OCI-LY7 (cell line): ENCODE results near the gene PPP2R3B.
"Not testable (repeated sequence)": the region's sequence is repeated elsewhere in the genome, so short reads cannot be mapped to it uniquely, and the experiment has no call there.

Experiments
- EZH2phosphoT487 ChIP-seq: fragments of 200-600 bp; sonication (generic); IDR thresholded peaks from 2 replicates; pipeline ENCODE4 v1.6.1; 2018; ENCODE audit warnings: low read depth, borderline replicate concordance, mild to moderate bottlenecking, mixed run types, antibody characterized with exemption, low read length, moderate library complexity, mixed read lengths
- TF ChIP-seq, protein P1 (sequence below): fragments of 200-600 bp; sonication (generic); conservative IDR thresholded peaks from 2 replicates; pipeline ENCODE4 v1.5.1; 2014; ENCODE audit warnings: mild to moderate bottlenecking, antibody characterized with exemption, low read length, moderate library complexity, mixed read lengths

DNA sequence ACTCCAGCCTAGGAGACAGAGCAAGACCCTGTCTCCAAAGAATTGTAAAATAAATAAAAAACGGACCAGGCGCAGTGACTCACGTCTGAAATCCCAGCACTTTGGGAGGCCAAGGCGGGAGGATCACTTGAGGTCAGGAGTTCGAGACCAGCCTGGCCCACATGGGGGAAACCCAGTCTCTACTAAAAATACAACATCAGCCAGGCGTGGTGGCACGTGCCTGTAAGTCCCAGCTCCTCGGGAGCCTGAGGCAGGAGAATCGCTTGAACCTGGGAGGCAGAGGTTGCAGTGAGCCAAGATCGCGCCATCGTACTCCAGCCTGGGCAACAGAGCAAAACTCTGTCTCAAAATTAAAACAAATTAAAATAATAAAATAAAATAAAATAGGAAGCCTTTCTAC lies 971 bp downstream of the PPP2R3B start:
- TF ChIP-seq, protein P1, sequence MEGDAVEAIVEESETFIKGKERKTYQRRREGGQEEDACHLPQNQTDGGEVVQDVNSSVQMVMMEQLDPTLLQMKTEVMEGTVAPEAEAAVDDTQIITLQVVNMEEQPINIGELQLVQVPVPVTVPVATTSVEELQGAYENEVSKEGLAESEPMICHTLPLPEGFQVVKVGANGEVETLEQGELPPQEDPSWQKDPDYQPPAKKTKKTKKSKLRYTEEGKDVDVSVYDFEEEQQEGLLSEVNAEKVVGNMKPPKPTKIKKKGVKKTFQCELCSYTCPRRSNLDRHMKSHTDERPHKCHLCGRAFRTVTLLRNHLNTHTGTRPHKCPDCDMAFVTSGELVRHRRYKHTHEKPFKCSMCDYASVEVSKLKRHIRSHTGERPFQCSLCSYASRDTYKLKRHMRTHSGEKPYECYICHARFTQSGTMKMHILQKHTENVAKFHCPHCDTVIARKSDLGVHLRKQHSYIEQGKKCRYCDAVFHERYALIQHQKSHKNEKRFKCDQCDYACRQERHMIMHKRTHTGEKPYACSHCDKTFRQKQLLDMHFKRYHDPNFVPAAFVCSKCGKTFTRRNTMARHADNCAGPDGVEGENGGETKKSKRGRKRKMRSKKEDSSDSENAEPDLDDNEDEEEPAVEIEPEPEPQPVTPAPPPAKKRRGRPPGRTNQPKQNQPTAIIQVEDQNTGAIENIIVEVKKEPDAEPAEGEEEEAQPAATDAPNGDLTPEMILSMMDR: not testable (repeated sequence)
- TF ChIP-seq EZH2phosphoT487: not testable (repeated sequence)
